Measurements from ENCODE around the gene MIPEP.

The MIPEP gene

DNA sequence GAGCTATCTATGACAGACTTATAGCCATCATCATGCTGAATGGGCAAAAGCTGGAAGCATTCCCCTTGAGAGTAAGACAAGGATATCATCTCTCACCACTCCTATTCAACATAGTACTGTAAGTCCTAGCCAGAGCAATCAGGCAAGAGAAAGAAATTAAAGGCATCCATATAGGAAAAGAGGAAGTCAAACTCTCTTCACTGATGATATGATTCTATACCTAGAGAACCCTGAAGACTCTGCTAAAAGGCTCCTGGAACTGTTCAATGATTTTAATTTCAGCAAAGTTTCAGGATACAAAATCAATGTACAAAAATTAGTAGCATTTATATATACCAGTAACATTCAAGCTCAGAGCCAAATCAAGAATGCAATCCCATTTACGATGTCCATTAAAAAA, 29.8 kb upstream of the MIPEP start:
- Histone ChIP-seq H3K4me3 (ENCODE audit: low read depth, low read length, poor library complexity, severe bottlenecking) (no peak overlapping the region), H3F3A (ENCODE audit: insufficient read depth, low read length) (no peaks in the 10 kb centered on the region), H2AFZ (ENCODE audit: low read length) (no peak overlapping the region), H3K9me3 (ENCODE audit: low read length) (no peaks in the 10 kb centered on the region), H3K36me3 (ENCODE audit: insufficient read depth, low read length) (no peaks in the 10 kb centered on the region), H3K27me3 (ENCODE audit: insufficient read depth, low read length) (no peaks in the 10 kb centered on the region), H3K79me2 (ENCODE audit: insufficient read depth, low read length) (no peaks in the 10 kb centered on the region), H3K27ac (ENCODE audit: low read depth, low read length, poor library complexity, severe bottlenecking) (no peak overlapping the region), H3K9me2 (ENCODE audit: low read depth, low read length) (no peaks in the 10 kb centered on the region), H3K4me1 (ENCODE audit: insufficient read depth, low read length, severe bottlenecking) (no peaks in the 10 kb centered on the region), H3K9ac (ENCODE audit: low read length) (no peak overlapping the region), H3K4me2 (ENCODE audit: low read length) (no peak overlapping the region), H4K20me1 (ENCODE audit: insufficient read depth, low read length) (no peaks in the 10 kb centered on the region)
- TF ChIP-seq, protein P1, sequence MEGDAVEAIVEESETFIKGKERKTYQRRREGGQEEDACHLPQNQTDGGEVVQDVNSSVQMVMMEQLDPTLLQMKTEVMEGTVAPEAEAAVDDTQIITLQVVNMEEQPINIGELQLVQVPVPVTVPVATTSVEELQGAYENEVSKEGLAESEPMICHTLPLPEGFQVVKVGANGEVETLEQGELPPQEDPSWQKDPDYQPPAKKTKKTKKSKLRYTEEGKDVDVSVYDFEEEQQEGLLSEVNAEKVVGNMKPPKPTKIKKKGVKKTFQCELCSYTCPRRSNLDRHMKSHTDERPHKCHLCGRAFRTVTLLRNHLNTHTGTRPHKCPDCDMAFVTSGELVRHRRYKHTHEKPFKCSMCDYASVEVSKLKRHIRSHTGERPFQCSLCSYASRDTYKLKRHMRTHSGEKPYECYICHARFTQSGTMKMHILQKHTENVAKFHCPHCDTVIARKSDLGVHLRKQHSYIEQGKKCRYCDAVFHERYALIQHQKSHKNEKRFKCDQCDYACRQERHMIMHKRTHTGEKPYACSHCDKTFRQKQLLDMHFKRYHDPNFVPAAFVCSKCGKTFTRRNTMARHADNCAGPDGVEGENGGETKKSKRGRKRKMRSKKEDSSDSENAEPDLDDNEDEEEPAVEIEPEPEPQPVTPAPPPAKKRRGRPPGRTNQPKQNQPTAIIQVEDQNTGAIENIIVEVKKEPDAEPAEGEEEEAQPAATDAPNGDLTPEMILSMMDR (IDR thresholded peaks at IDR 0.05; ENCODE audit: low read length), result no peak
- TF ChIP-seq EZH2 (IDR thresholded peaks at IDR 0.05; ENCODE audit: borderline replicate concordance, low read length), result no peak

DNA sequence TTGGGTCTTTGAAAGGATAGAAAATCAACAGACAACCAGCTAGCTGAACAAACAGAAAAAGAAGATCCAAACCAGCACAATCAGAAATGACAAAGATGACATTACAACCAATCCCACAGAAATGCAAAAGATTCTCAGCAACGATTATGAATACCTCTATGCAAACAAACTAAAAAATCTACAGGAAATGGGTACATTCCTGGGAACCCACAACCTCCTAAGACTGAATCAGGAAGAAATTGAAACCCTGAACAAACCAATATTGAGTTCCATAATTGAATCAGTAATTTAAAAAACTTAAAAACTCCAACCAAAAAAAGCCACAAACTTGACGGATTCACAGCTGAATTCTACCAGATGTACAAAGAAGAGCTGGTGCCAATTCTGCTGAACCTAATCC, 29.0 kb upstream of the MIPEP start:
- Histone ChIP-seq H4K20me1 (ENCODE audit: insufficient read depth, low read length) (no peaks in the 10 kb centered on the region), H3K27me3 (ENCODE audit: insufficient read depth, low read length) (no peaks in the 10 kb centered on the region), H3K9me3 (ENCODE audit: low read length) (no peaks in the 10 kb centered on the region), H3K27ac (ENCODE audit: low read depth, low read length, poor library complexity, severe bottlenecking) (no peak overlapping the region), H3K36me3 (ENCODE audit: insufficient read depth, low read length) (no peaks in the 10 kb centered on the region), H2AFZ (ENCODE audit: low read length) (no peak overlapping the region), H3K4me2 (ENCODE audit: low read length) (no peak overlapping the region), H3K4me1 (ENCODE audit: insufficient read depth, low read length, severe bottlenecking) (no peaks in the 10 kb centered on the region), H3K4me3 (ENCODE audit: low read depth, low read length, poor library complexity, severe bottlenecking) (no peak overlapping the region), H3F3A (ENCODE audit: insufficient read depth, low read length) (no peaks in the 10 kb centered on the region), H3K9ac (ENCODE audit: low read length) (no peak overlapping the region), H3K9me2 (ENCODE audit: low read depth, low read length) (no peaks in the 10 kb centered on the region), H3K79me2 (ENCODE audit: insufficient read depth, low read length) (no peaks in the 10 kb centered on the region)
- TF ChIP-seq, protein P1 (IDR thresholded peaks at IDR 0.05; ENCODE audit: low read length), result no peak
- no peak for TF ChIP-seq EZH2 (IDR thresholded peaks at IDR 0.05; ENCODE audit: borderline replicate concordance, low read length)

DNA sequence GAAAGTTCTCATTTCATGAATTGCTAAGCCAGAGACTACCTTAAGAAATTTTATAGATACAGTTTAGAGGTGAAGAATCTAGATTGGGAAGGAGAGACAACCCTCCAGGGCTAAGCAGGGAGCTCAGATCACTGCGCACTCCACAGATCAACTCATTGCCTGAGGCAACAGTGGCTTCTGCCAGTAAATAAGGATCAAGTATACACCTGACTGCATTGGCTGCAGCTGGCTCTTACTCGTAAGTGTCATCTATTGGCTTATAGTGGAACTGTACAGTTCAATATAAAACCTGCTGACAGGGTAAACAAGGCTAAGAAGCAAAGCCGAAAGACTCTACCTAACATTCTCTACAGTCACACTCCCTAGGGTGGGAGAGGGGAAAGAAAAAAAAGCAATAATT, 26.1 kb upstream of the MIPEP start:
- H3K79me2 ChIP-seq (ENCODE audit: insufficient read depth, low read length), result no peaks in the 10 kb centered on the region
- no peak overlapping the region for H3K4me2 ChIP-seq (ENCODE audit: low read length)
- TF ChIP-seq, protein P1 (IDR thresholded peaks at IDR 0.05; ENCODE audit: low read length), result no peak
- TF ChIP-seq EZH2 (IDR thresholded peaks at IDR 0.05; ENCODE audit: borderline replicate concordance, low read length), result no peak

More for the DNA sequence above, 26.1 kb upstream of the MIPEP start:
- H4K20me1 ChIP-seq (ENCODE audit: insufficient read depth, low read length), result no peaks in the 10 kb centered on the region
- H3K9me3 ChIP-seq (ENCODE audit: low read length), result no peaks in the 10 kb centered on the region
- no peaks in the 10 kb centered on the region for H3F3A ChIP-seq (ENCODE audit: insufficient read depth, low read length)
- no peaks in the 10 kb centered on the region for H3K36me3 ChIP-seq (ENCODE audit: insufficient read depth, low read length)
- no peaks in the 10 kb centered on the region for H3K9me2 ChIP-seq (ENCODE audit: low read depth, low read length)
- no peaks in the 10 kb centered on the region for H3K4me1 ChIP-seq (ENCODE audit: insufficient read depth, low read length, severe bottlenecking)
- H3K4me3 ChIP-seq (ENCODE audit: low read depth, low read length, poor library complexity, severe bottlenecking), result no peak overlapping the region
- no peak overlapping the region for H3K9ac ChIP-seq (ENCODE audit: low read length)
- H2AFZ ChIP-seq (ENCODE audit: low read length), result no peak overlapping the region
- H3K27ac ChIP-seq (ENCODE audit: low read depth, low read length, poor library complexity, severe bottlenecking), result no peak overlapping the region
- H3K27me3 ChIP-seq (ENCODE audit: insufficient read depth, low read length), result no peaks in the 10 kb centered on the region

All from OCI-LY1 (cell line).